Activated T-cell treated with anti-CD3 and anti-CD28 coated beads, Interleukin-2, amount 50 U/mL, for 72 hours (primary cell): ENCODE data around the gene H6PD. TPM values are rescaled to one million over a fixed set of nuclear protein-coding genes. Genes with fewer than 3 reads are reported as not detected.

Source experiments
- ATAC-seq, 2 donors: fragments of 150-1000 bp; cut with Tn5 transposase; replicated peaks in 1 of 2; 2 replicates each; pipeline ENCODE4 v1.10.0; 2021; ENCODE audit warnings: moderate library complexity in 2 of 2, mild to moderate bottlenecking in 1 of 2
- DNase-seq, 2 donors: peaks; one replicate each; pipeline ENCODE4 v3.0.0; 2021 to 2022; ENCODE audit warnings: mixed read lengths in 1 of 2
- H3K27ac Mint-ChIP-seq: one replicate; pipeline ENCODE4 v1.8.0; 2022; ENCODE audit warnings: mild to moderate bottlenecking, moderate library complexity, mixed read lengths
- H3K27me3 Mint-ChIP-seq: one replicate; pipeline ENCODE4 v1.8.0; 2022; ENCODE audit warnings: low read depth, mixed read lengths
- H3K36me3 Mint-ChIP-seq, 2 donors: one replicate each; pipeline ENCODE4 v1.8.0; 2022; ENCODE audit warnings: mixed read lengths in 2 of 2, mild to moderate bottlenecking in 1 of 2; ENCODE audit not compliant: insufficient read depth in 2 of 2
- H3K4me1 Mint-ChIP-seq: one replicate; pipeline ENCODE4 v1.8.0; 2022; ENCODE audit warnings: low read depth, mixed read lengths
- H3K4me3 Mint-ChIP-seq, 2 donors: one replicate each; pipeline ENCODE4 v1.8.0; 2022; ENCODE audit warnings: mild to moderate bottlenecking in 2 of 2, mixed read lengths in 2 of 2, moderate library complexity in 2 of 2
- H3K9me3 Mint-ChIP-seq, 2 donors: one replicate each; pipeline ENCODE4 v1.8.0; 2022; ENCODE audit warnings: mixed read lengths in 2 of 2
- total RNA-seq, 2 donors: library from RNA; stranded (reverse); gene quantifications; one replicate each; pipeline ENCODE4 v1.2.3, GENCODE V29; 2022

Gene H6PD
- total RNA-seq, 2 donors from 2014 or later = 20.2 to 21.0 TPM

- no peak for DNase-seq
- no peaks in the 10 kb centered on the region for H3K27me3 Mint-ChIP-seq
- ATAC-seq = no peak
Measured at GRCh38 chr1:9247894-9248293, 13.3 kb downstream of the H6PD start.

GRCh38 chr1:9248341-9249262 lies 14.0 kb downstream of the H6PD start:
- DNase-seq (no peak), ATAC-seq (no peak)
- no peak overlapping the region for H3K4me3 Mint-ChIP-seq
- no peaks in the 10 kb centered on the region for H3K36me3 Mint-ChIP-seq
- peaks cover 15% of the 10 kb centered on the region for H3K4me1 Mint-ChIP-seq
- H3K9me3 Mint-ChIP-seq = no peaks in the 10 kb centered on the region
- no peaks in the 10 kb centered on the region for H3K27me3 Mint-ChIP-seq
- no peak overlapping the region for H3K27ac Mint-ChIP-seq

More at GRCh38 chr1:9247894-9248293, 13.3 kb downstream of the H6PD start:
- Mint-ChIP-seq H3K36me3 (no peaks in the 10 kb centered on the region), H3K9me3 (no peaks in the 10 kb centered on the region), H3K4me3 (no peak overlapping the region), H3K4me1 (peaks cover 15% of the 10 kb centered on the region), H3K27ac (no peak overlapping the region)

- no peaks in the 10 kb centered on the region for H3K9me3 Mint-ChIP-seq
- no peak for DNase-seq
- ATAC-seq = no peak
- no peak overlapping the region for H3K27ac Mint-ChIP-seq
- no peak overlapping the region for H3K4me3 Mint-ChIP-seq
- H3K4me1 Mint-ChIP-seq = peaks cover 17% of the 10 kb centered on the region
- H3K27me3 Mint-ChIP-seq = no peaks in the 10 kb centered on the region
- no peaks in the 10 kb centered on the region for H3K36me3 Mint-ChIP-seq
Measured at GRCh38 chr1:9249263-9249533, 14.6 kb downstream of the H6PD start.

GRCh38 chr1:9249534-9250410 lies 15.2 kb downstream of the H6PD start:
- H3K9me3 Mint-ChIP-seq = no peaks in the 10 kb centered on the region
- H3K4me3 Mint-ChIP-seq = no peak overlapping the region

GRCh38 chr1:9250411-9251381 lies 16.1 kb downstream of the H6PD start:
- Mint-ChIP-seq H3K36me3 (no peaks in the 10 kb centered on the region), H3K27ac (no peak overlapping the region), H3K4me1 (peaks cover 13% of the 10 kb centered on the region), H3K4me3 (no peak overlapping the region), H3K27me3 (no peaks in the 10 kb centered on the region), H3K9me3 (no peaks in the 10 kb centered on the region)
- DNase-seq = no peak
- peak in 1 of 2 donors; percentile 7 for ATAC-seq

More at GRCh38 chr1:9249534-9250410, 15.2 kb downstream of the H6PD start:
- DNase-seq = peak; percentile 42 to 50
- Mint-ChIP-seq H3K27me3 (no peaks in the 10 kb centered on the region), H3K4me1 (peaks cover 16% of the 10 kb centered on the region), H3K27ac (no peak overlapping the region), H3K36me3 (no peaks in the 10 kb centered on the region)
- ATAC-seq = peak; percentile 64 to 65

GRCh38 chr1:9251501-9251900 lies 16.9 kb downstream of the H6PD start:
- no peaks in the 10 kb centered on the region for H3K9me3 Mint-ChIP-seq
- no peak overlapping the region for H3K27ac Mint-ChIP-seq
- no peaks in the 10 kb centered on the region for H3K27me3 Mint-ChIP-seq
- DNase-seq = no peak
- peaks cover 13% of the 10 kb centered on the region for H3K4me1 Mint-ChIP-seq
- H3K36me3 Mint-ChIP-seq = no peaks in the 10 kb centered on the region
- no peak overlapping the region for H3K4me3 Mint-ChIP-seq
- no peak for ATAC-seq

GRCh38 chr1:9253004-9253403 lies 18.4 kb downstream of the H6PD start:
- ATAC-seq (no peak), DNase-seq (no peak)
- peaks cover 0 to under 1% of the 10 kb centered on the region in 2 donors for H3K9me3 Mint-ChIP-seq
- no peaks in the 10 kb centered on the region for H3K36me3 Mint-ChIP-seq
- no peaks in the 10 kb centered on the region for H3K27me3 Mint-ChIP-seq
- no peak overlapping the region for H3K27ac Mint-ChIP-seq
- H3K4me1 Mint-ChIP-seq = peaks cover 13% of the 10 kb centered on the region
- H3K4me3 Mint-ChIP-seq = no peak overlapping the region

GRCh38 chr1:9253453-9254105 lies 19.0 kb downstream of the H6PD start:
- peaks cover 2% of the 10 kb centered on the region in 2 donors for H3K36me3 Mint-ChIP-seq
- no peak overlapping the region for H3K4me3 Mint-ChIP-seq
- H3K4me1 Mint-ChIP-seq = peaks cover 13% of the 10 kb centered on the region
- no peak overlapping the region for H3K27ac Mint-ChIP-seq
- DNase-seq (no peak), ATAC-seq (no peak)
- H3K9me3 Mint-ChIP-seq = peaks cover 1 to 5% of the 10 kb centered on the region in 2 donors
- no peaks in the 10 kb centered on the region for H3K27me3 Mint-ChIP-seq

GRCh38 chr1:9256332-9256731 lies 21.8 kb downstream of the H6PD start:
- Mint-ChIP-seq H3K27ac (no peak overlapping the region), H3K36me3 (peaks cover 19 to 20% of the 10 kb centered on the region in 2 donors), H3K9me3 (peaks cover 15 to 19% of the 10 kb centered on the region in 2 donors), H3K27me3 (no peaks in the 10 kb centered on the region), H3K4me1 (peaks cover 13% of the 10 kb centered on the region), H3K4me3 (no peak overlapping the region)
- DNase-seq = no peak
- ATAC-seq = no peak

GRCh38 chr1:9257851-9258250 lies 23.3 kb downstream of the H6PD start:
- H3K4me3 Mint-ChIP-seq = no peak overlapping the region
- peaks cover 15 to 19% of the 10 kb centered on the region in 2 donors for H3K9me3 Mint-ChIP-seq
- H3K36me3 Mint-ChIP-seq = peaks cover 19 to 20% of the 10 kb centered on the region in 2 donors
- DNase-seq = no peak
- H3K27ac Mint-ChIP-seq = no peak overlapping the region
- no peaks in the 10 kb centered on the region for H3K27me3 Mint-ChIP-seq
- H3K4me1 Mint-ChIP-seq = peaks cover 13% of the 10 kb centered on the region
- no peak for ATAC-seq

GRCh38 chr1:9258629-9259028 lies 24.1 kb downstream of the H6PD start:
- DNase-seq = no peak
- no peak overlapping the region for H3K27ac Mint-ChIP-seq
- peaks cover 19 to 20% of the 10 kb centered on the region in 2 donors for H3K36me3 Mint-ChIP-seq
- peaks cover 13% of the 10 kb centered on the region for H3K4me1 Mint-ChIP-seq
- H3K27me3 Mint-ChIP-seq = no peaks in the 10 kb centered on the region
- ATAC-seq = no peak
- peaks cover 15 to 19% of the 10 kb centered on the region in 2 donors for H3K9me3 Mint-ChIP-seq
- no peak overlapping the region for H3K4me3 Mint-ChIP-seq
